ENCODE data around the gene MEX3D. TPM values are rescaled to one million over a fixed set of nuclear protein-coding genes. Genes with fewer than 3 reads are reported as not detected.

The MEX3D gene
- total and polyA plus RNA-seq, 8 donors: 2.6 to 21.2 (median 9.1) TPM

DNA sequence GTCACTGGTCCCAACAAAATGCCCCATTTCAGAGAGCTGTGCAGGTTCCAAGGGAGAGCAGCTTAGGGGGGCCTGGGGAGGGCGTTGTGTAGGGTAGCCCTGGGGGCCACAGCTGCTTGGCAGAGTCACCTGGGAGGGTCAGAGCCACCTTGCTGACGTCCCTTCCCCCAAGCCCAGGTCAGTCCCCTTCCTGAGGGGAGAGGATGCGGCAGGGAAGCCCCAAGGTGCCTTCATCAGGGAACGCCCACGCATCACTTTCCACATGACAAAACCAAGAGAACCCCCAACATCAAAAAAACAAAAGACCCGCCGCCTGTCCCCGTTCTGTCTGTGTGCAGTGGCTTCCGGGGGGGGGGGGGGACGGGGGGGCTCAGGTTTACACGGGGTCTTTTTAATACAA is 42.5 kb upstream of the MEX3D start:
- intact Hi-C loops (cut with DNase I): no loop called here
- TF ChIP-seq CTCF (IDR thresholded peaks at IDR 0.05): no peak
- no peak for ATAC-seq
- peaks cover 0 to 32% (median 4%) of the 10 kb centered on the region in 3 donors for H3K36me3 ChIP-seq
- no peak for FAIRE-seq
- no peak overlapping the region for H3K27ac ChIP-seq
- WGBS, 2 donors: 74 to 78% methylated on average over 10 to 11 of the region's 11 CpGs
- no peaks in the 10 kb centered on the region for H3K27me3 ChIP-seq
- H3K9me3 ChIP-seq: no peaks in the 10 kb centered on the region
- no peak for DNase-seq
- no peak overlapping the region for H3K4me3 ChIP-seq
- H3K4me1 ChIP-seq: peaks cover 0 to 5% (median 4%) of the 10 kb centered on the region in 3 donors

DNA sequence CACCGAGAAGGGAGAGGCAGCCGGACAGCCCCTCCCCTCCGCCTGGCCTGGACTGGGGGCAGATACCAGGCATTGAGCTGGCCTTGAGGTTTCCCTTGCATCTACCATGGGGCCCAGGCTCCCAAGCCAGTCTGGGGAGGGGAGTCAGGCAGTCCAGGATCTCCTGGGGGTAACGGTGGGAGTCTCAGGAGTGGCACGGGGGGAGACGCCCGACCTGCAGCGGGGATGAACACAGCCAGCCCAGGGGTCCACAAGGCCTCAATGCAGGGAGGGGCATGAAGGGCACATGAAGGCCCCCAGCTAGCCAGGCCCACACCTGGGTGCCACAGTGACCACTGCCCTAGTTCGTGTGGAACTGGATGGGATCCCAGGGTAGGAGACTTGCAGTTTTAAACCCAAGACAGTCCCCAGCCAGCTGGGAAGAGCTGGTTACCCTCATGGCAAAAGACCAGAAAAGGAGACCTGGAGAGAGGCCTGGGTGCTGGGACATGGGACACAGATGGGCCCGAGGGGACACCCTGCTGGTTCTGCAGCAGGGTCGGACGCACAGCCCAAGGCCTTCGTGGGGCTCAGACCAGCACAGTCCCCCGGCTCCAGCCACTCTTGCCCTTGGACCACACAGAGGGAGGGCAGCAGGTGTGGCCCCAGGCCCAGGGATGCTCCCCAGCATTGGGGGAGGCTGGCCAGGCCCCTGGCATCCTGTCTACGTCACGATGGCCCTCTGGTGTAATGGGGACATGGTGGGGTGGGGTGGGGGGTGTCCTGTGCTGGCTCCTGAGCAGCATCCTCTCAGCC is 41.8 kb upstream of the MEX3D start:
- ATAC-seq (no peak), FAIRE-seq (no peak), DNase-seq (no peak)
- H3K4me3 ChIP-seq: no peak overlapping the region
- no peak for TF ChIP-seq CTCF (IDR thresholded peaks at IDR 0.05)
- H3K36me3 ChIP-seq: peaks cover 0 to 25% (median 4%) of the 10 kb centered on the region in 3 donors
- peaks cover 0 to 5% (median 4%) of the 10 kb centered on the region in 3 donors for H3K4me1 ChIP-seq
- no peak overlapping the region for H3K27ac ChIP-seq
- H3K27me3 ChIP-seq: no peaks in the 10 kb centered on the region
- WGBS, 2 donors: 88 to 95% methylated on average over 16 of the region's 16 CpGs
- H3K9me3 ChIP-seq: no peaks in the 10 kb centered on the region
- intact Hi-C loops (cut with DNase I): no loop called here

DNA sequence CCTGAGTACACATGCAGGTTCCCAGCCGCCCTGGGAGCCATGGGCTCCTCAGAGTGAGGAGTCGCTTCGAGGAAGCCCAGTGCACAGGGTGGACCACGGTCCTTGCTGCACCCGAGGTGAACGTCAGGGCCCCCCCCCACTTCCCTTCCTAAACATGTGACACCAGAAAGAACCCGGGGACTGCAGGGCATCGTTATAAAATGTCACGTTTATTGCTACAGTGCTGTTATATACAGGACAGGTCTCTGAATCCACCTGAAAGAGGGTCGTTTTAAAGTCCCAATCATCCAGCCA is 40.9 kb upstream of the MEX3D start:
- intact Hi-C loops (cut with DNase I): no loop called here
- Histone ChIP-seq H3K4me3 (no peak overlapping the region), H3K27me3 (no peaks in the 10 kb centered on the region), H3K4me1 (peaks cover 4 to 6% (median 5%) of the 10 kb centered on the region in 3 donors), H3K9me3 (no peaks in the 10 kb centered on the region), H3K27ac (no peak overlapping the region), H3K36me3 (peaks cover 0 to 16% (median 4%) of the 10 kb centered on the region in 3 donors)
- DNase-seq (no peak), ATAC-seq (no peak), FAIRE-seq (no peak)
- no peak for TF ChIP-seq CTCF (IDR thresholded peaks at IDR 0.05)
- 43 to 50% methylated on average over 10 of the region's 10 CpGs for WGBS, 2 donors

GRCh38 chr19:1608359-1609102 is 40.4 kb upstream of the MEX3D start:
- intact Hi-C loops (cut with DNase I): no loop called here
- FAIRE-seq (no peak), ATAC-seq (no peak), DNase-seq (no peak)
- whole genome bisulfite sequencing, 2 donors: 59 to 64% methylated on average over 21 to 23 of the region's 23 CpGs
- no peak for TF ChIP-seq CTCF (IDR thresholded peaks at IDR 0.05)
- no peaks in the 10 kb centered on the region for H3K9me3 ChIP-seq
- H3K27me3 ChIP-seq: no peaks in the 10 kb centered on the region
- H3K27ac ChIP-seq: no peak overlapping the region
- H3K4me1 ChIP-seq: peaks cover 4 to 10% (median 7%) of the 10 kb centered on the region in 3 donors
- H3K36me3 ChIP-seq: peaks cover 0 to 11% (median 4%) of the 10 kb centered on the region in 3 donors
- no peak overlapping the region for H3K4me3 ChIP-seq
